IMR-90 (cell line): ENCODE data around the gene RAF1.

Experiments
- CEBPB ChIP-seq: IDR thresholded peaks from 2 replicates; pipeline ENCODE4 v1.6.1; 2012; ENCODE audit warnings: low read depth, low read length, improper control_type of control experiment
- CHD1 ChIP-seq: IDR thresholded peaks from 2 replicates; pipeline ENCODE4 v1.6.1; 2012; ENCODE audit warnings: low read depth, low read length, improper control_type of control experiment
- CTCF ChIP-seq: conservative IDR thresholded peaks from 2 replicates; pipeline ENCODE4 v1.5.1; 2012; ENCODE audit warnings: mild to moderate bottlenecking, low read depth, low read length, improper control_type of control experiment
- ELK1 ChIP-seq: fragments of 150-350 bp; IDR thresholded peaks from 2 replicates; pipeline ENCODE4 v1.6.1; 2016; ENCODE audit warnings: low read depth, mild to moderate bottlenecking, low read length, moderate library complexity, borderline replicate concordance
- FOS ChIP-seq: fragments of 150-350 bp; IDR thresholded peaks from 2 replicates; pipeline ENCODE4 v1.6.1; 2016; ENCODE audit warnings: low read depth, low read length
- MAFK ChIP-seq: IDR thresholded peaks from 2 replicates; pipeline ENCODE4 v1.6.1; 2012; ENCODE audit warnings: low read depth, low read length, improper control_type of control experiment
- MAZ ChIP-seq: IDR thresholded peaks from 2 replicates; pipeline ENCODE4 v1.6.1; 2012; ENCODE audit warnings: low read depth, mild to moderate bottlenecking, low read length, improper control_type of control experiment, moderate library complexity, borderline replicate concordance
- MXI1 ChIP-seq: IDR thresholded peaks from 2 replicates; pipeline ENCODE4 v1.6.1; 2012; ENCODE audit warnings: low read depth, mild to moderate bottlenecking, low read length, moderate library complexity, borderline replicate concordance
- POLR2A ChIP-seq: IDR thresholded peaks from 2 replicates; pipeline ENCODE4 v1.6.1; 2012; ENCODE audit warnings: mild to moderate bottlenecking, low read depth, low read length
- RAD21 ChIP-seq: IDR thresholded peaks from 2 replicates; pipeline ENCODE4 v1.6.1; 2012; ENCODE audit warnings: low read length, improper control_type of control experiment
- RCOR1 ChIP-seq: IDR thresholded peaks from 2 replicates; pipeline ENCODE4 v1.6.1; 2012; ENCODE audit warnings: mild to moderate bottlenecking, low read length, improper control_type of control experiment; ENCODE audit not compliant: insufficient replicate concordance
- SMC3 ChIP-seq: fragments of 150-350 bp; IDR thresholded peaks from 2 replicates; pipeline ENCODE4 v1.6.1; 2016; ENCODE audit warnings: low read depth, mild to moderate bottlenecking, antibody characterized with exemption, low read length, moderate library complexity
- USF2 ChIP-seq: fragments of 150-350 bp; IDR thresholded peaks from 2 replicates; pipeline ENCODE4 v1.6.1; 2017; ENCODE audit warnings: mild to moderate bottlenecking, antibody characterized with exemption, low read length, low read depth

- TF ChIP-seq CTCF (no peak), RCOR1 (no peak), CEBPB (no peak), POLR2A (no peak), RAD21 (no peak), MAFK (no peak), MXI1 (no peak), FOS (no peak), USF2 (no peak), CHD1 (no peak), MAZ (no peak), SMC3 (no peak), ELK1 (no peak)
Observed at GRCh38 chr3:12655701-12656100, 8.2 kb downstream of the RAF1 start.
